ENCODE results near the gene UBE2O. TPM values are rescaled to one million over a fixed set of nuclear protein-coding genes. Genes with fewer than 3 reads are reported as not detected.

The UBE2O gene
- total RNA-seq, 2 experiments from 2014 or later: 43.4 to 79.6 TPM

- BruUV-seq (replicated peaks): TSS peak; percentile 44
- no peaks in the 10 kb centered on the region for H3K9me2 ChIP-seq (ENCODE audit: insufficient read depth, low read length)
- ChIA-PET CTCF (ENCODE audit: unreplicated experiment) (interaction anchor here (0.7 to 1.9 kb wide), 8 partner anchors 10 to 112 kb away, joined by 4 to 15 read pairs (median 6); partner anchors contain the start of gene AANAT), POLR2A (interaction anchor here (0.5 to 4.7 kb wide), 12 partner anchors 11 to 751 kb away, joined by 3 to 57 read pairs (median 6); partner anchors contain the start of genes AANAT, PRPSAP1, RHBDF2 and UBE2O)
- peak overlapping the region; percentile 95 for H3K27ac ChIP-seq (ENCODE audit: low read depth, low read length, poor library complexity, severe bottlenecking)
- intact Hi-C loops (cut with micrococcal nuclease; ENCODE audit: unreplicated experiment): loop anchor here (1.0 to 5.0 kb wide), 4 partner anchors 15 to 601 kb away; partner anchors contain the start of gene RHBDF2
- no peaks in the 10 kb centered on the region for H3K9me3 ChIP-seq (ENCODE audit: low read length)
- H2AFZ ChIP-seq (ENCODE audit: low read length): no peak overlapping the region
- peaks cover 6% of the 10 kb centered on the region; the same call in 1 of the 2 replicates for H3K79me2 ChIP-seq (ENCODE audit: insufficient read depth, low read depth, low read length)
- peaks cover 84% of the 10 kb centered on the region for H3K4me1 ChIP-seq (ENCODE audit: insufficient read depth, low read length, poor library complexity, severe bottlenecking)
- H3K36me3 ChIP-seq (ENCODE audit: insufficient read depth, low read length): peaks cover 46% of the 10 kb centered on the region
- peak; percentile 98 for DNase-seq (ENCODE audit: low spot score)
- H3K4me2 ChIP-seq (ENCODE audit: low read length): peak overlapping the region; percentile 88
- no peaks in the 10 kb centered on the region for H4K20me1 ChIP-seq (ENCODE audit: insufficient read depth, low read length)
- no peak for TF ChIP-seq CTCF (conservative IDR thresholded peaks at IDR 0.05; ENCODE audit: low read length)
- TF ChIP-seq EZH2phosphoT487 (IDR thresholded peaks at IDR 0.05; ENCODE audit: borderline replicate concordance, low read depth, low read length): no peak
- H3K4me3 ChIP-seq (ENCODE audit: low read depth, low read length, poor library complexity, severe bottlenecking): peak overlapping the region; percentile 67
Observed at GRCh38 chr17:76481071-76481655, 28.2 kb upstream of the UBE2O start.

GRCh38 chr17:76480632-76481031 lies 27.7 kb upstream of the UBE2O start:
- no peak overlapping the region for H2AFZ ChIP-seq (ENCODE audit: low read length)
- H4K20me1 ChIP-seq (ENCODE audit: insufficient read depth, low read length): no peaks in the 10 kb centered on the region
- peak overlapping the region; percentile 88 for H3K4me2 ChIP-seq (ENCODE audit: low read length)
- ChIA-PET CTCF (ENCODE audit: unreplicated experiment) (interaction anchor here (0.9 to 1.9 kb wide), 8 partner anchors 10 to 83 kb away, joined by 4 to 15 read pairs (median 6); partner anchors contain the start of gene AANAT), POLR2A (interaction anchor here (1.0 to 4.7 kb wide), 14 partner anchors 12 to 217 kb away, joined by 3 to 57 read pairs (median 5); partner anchors contain the start of genes AANAT, PRPSAP1, RHBDF2 and UBE2O)
- peaks cover 49% of the 10 kb centered on the region for H3K36me3 ChIP-seq (ENCODE audit: insufficient read depth, low read length)
- no peaks in the 10 kb centered on the region for H3K9me2 ChIP-seq (ENCODE audit: insufficient read depth, low read length)
- intact Hi-C loops (cut with micrococcal nuclease; ENCODE audit: unreplicated experiment): loop anchor here (1.0 to 5.0 kb wide), 4 partner anchors 14 to 602 kb away; partner anchors contain the start of gene RHBDF2
- H3K4me3 ChIP-seq (ENCODE audit: low read depth, low read length, poor library complexity, severe bottlenecking): peak overlapping the region; percentile 67
- H3K79me2 ChIP-seq (ENCODE audit: insufficient read depth, low read depth, low read length): peaks cover 6% of the 10 kb centered on the region; the same call in 1 of the 2 replicates
- no TSS peak for BruUV-seq (replicated peaks)
- no peak for TF ChIP-seq CTCF (conservative IDR thresholded peaks at IDR 0.05; ENCODE audit: low read length)
- no peak for TF ChIP-seq EZH2phosphoT487 (IDR thresholded peaks at IDR 0.05; ENCODE audit: borderline replicate concordance, low read depth, low read length)
- no peaks in the 10 kb centered on the region for H3K9me3 ChIP-seq (ENCODE audit: low read length)
- peak overlapping the region; percentile 95 for H3K27ac ChIP-seq (ENCODE audit: low read depth, low read length, poor library complexity, severe bottlenecking)
- peak; percentile 85 for DNase-seq (ENCODE audit: low spot score)
- peaks cover 78% of the 10 kb centered on the region for H3K4me1 ChIP-seq (ENCODE audit: insufficient read depth, low read length, poor library complexity, severe bottlenecking)
